GM12875 (cell line): ENCODE data around the gene DENND1A.

Source experiments
- H3K4me3 ChIP-seq: one replicate; pipeline ENCODE4 v1.5.1; 2011; ENCODE audit warnings: low read depth, low read length, control low read depth
- TF ChIP-seq, protein P1 (sequence below): IDR thresholded peaks from 2 replicates; pipeline ENCODE4 v1.5.1; 2011; ENCODE audit warnings: low read depth, mild to moderate bottlenecking, control low read depth, inconsistent platforms, low read length, moderate library complexity, borderline replicate concordance; ENCODE audit not compliant: insufficient read depth

DENND1A gene

DNA sequence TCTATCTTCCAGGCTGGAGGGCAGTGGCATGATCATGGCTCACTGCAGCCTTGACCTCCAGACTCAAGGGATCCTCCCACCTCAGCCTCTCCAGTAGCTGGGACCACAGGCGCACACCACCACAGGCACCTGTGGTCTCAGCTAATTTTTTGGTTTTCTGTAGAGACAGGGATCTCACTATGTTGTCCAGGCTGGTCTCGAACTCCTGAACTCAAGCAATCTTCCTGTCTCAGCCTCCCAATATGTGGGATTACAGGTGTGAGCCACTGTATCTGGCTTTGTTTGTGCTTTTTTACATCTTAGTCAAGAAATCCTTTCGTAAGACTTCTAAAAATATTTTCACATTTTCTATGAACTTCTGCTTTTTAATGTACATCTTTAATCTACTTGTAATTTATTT is 116.9 kb downstream of the DENND1A start:
- H3K4me3 ChIP-seq, result no peak overlapping the region
- TF ChIP-seq, protein P1, sequence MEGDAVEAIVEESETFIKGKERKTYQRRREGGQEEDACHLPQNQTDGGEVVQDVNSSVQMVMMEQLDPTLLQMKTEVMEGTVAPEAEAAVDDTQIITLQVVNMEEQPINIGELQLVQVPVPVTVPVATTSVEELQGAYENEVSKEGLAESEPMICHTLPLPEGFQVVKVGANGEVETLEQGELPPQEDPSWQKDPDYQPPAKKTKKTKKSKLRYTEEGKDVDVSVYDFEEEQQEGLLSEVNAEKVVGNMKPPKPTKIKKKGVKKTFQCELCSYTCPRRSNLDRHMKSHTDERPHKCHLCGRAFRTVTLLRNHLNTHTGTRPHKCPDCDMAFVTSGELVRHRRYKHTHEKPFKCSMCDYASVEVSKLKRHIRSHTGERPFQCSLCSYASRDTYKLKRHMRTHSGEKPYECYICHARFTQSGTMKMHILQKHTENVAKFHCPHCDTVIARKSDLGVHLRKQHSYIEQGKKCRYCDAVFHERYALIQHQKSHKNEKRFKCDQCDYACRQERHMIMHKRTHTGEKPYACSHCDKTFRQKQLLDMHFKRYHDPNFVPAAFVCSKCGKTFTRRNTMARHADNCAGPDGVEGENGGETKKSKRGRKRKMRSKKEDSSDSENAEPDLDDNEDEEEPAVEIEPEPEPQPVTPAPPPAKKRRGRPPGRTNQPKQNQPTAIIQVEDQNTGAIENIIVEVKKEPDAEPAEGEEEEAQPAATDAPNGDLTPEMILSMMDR, result no peak

DNA sequence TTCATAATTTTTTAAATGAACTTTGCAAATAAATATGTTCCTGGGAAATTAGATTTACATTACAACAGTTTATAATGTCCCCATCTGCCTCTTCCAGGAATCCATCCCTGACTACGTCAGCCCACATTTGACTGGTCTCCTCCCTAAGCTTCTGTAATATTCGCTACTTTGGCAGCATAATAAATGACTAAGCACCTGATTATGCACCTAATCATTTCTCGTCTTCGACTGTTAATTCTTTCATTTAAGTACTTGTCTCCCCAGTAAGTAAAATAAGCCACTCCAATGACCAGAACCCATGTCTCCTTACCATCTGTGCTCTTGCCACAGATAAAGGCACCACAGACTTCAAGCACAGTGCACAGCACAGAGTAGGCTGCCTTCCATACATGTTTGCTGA is 122.7 kb downstream of the DENND1A start:
- TF ChIP-seq, protein P1, result no peak
- H3K4me3 ChIP-seq, result no peak overlapping the region

DNA sequence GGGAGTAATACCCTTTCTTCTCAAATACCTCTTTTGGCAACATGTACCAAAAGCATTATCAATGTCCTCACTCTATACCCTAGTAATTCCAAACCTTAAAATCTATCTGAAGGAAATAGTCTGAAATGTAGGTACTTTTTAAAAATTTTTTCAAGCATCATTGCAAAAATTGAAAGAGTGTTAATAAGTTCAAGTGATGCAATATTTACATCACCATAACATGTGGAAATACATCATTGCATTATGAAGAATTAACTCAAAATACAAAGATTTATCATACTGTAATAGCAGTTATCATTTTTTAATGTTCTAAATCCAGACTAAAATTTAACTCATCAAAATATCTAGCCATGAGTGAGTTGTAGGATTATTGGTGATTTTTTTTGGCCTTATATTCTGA is 123.1 kb downstream of the DENND1A start:
- no peak overlapping the region for H3K4me3 ChIP-seq
- TF ChIP-seq, protein P1, result no peak

DNA sequence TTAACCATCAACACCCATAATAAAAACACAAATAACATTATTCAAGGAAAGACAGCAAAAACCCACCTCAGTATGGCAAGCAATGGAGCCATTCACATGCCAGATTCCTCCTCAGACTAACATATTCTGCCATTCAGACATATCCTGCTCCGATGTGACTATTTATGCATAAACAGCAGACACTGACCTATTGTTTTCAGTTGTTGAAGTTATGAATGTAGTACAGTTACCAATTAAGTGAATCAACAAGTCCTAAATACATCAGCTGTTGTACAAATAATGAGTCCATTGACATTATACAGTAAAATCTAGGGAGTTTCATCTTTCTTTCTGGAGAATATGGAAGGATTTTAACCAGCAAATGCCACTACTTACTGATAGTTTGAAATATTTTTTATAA is 131.7 kb downstream of the DENND1A start:
- TF ChIP-seq, protein P1, result no peak
- no peak overlapping the region for H3K4me3 ChIP-seq

DNA sequence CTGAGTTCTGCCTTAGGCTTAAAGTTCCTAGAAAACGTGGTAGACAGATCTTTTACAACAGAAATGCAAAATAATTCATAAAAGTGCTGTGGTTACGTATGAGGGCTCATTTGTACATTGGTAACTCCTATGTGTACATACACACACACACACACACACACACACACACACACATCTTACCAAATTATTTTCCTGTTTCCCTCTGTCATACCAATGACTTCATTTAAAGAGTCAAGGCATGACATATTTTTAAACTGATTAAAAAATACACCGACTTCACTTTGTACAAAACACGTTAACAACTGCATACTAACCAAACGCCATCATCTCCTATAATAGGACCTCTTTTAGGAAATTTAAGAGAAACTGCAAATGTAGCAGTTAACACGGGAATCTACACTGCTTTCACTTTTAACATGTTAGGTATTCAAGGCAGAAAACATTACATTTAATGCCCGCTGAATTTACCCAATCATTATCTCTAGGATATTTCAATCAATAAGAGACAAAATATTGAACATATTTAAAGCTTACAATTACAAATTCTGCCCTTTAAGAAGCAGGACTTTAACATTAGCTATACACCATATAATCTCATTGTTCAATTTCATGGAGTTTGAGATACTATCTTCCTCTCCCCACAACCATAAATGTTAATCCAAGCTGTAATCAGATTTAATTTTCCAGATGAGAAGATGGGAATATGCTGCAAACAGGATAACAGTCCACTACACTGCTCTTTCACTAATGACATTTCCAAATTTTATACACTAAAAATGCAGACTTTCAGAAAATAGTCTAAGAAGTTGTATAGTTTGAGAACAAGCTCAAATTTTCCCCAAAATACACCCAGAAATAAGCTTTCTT is 133.1 kb downstream of the DENND1A start:
- TF ChIP-seq, protein P1, result no peak
- H3K4me3 ChIP-seq, result no peak overlapping the region

DNA sequence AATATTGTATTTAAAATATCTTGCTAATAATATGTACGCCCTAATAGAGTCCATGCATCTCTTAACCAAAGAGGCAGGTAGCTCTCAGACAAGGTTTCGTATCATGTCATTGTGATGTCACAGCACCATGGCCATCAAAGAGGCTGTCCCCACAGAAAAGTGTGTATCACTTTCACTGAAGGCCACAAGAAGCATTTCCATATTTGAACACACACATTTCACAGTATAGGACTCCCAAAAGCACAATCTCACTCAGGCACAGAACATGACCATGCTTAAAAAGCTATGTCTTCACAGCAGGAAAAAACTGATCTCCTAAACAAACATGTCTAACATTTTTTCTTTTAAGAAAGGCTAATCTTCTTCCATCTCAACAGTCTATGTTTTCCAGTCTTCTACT is 133.8 kb downstream of the DENND1A start:
- TF ChIP-seq, protein P1, result no peak
- H3K4me3 ChIP-seq, result no peak overlapping the region

DNA sequence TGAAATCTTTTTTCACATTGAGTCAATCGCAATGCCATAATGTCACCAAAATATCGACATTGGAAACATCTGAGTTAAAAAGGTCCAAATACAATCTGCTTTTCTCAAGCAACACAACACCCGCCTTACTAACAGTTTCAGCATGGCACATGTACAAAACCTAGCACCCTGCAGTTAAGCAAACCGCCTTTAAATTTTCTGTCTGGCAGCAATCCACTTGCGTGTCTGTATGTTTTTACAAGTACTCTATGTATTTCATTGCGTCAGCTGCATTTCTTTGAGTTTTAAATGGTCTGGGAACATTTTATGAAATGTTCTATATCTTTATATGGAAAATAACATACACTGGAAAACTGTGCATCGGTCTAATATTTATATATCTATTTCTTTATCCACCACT is 134.6 kb downstream of the DENND1A start:
- no peak overlapping the region for H3K4me3 ChIP-seq
- TF ChIP-seq, protein P1, result no peak
